SK-MEL-5 (cell line): ENCODE results near the gene PACSIN2. TPM values are rescaled to one million over a fixed set of nuclear protein-coding genes. Genes with fewer than 3 reads are reported as not detected.
"Not testable (repeated sequence)": the region's sequence is repeated elsewhere in the genome, so short reads cannot be mapped to it uniquely, and the experiment has no call there.

ENCODE experiments used
- DNase-seq: peaks from one replicate; pipeline ENCODE4 v3.0.0-alpha.2; 2016; ENCODE audit warnings: low read depth, low spot score
- in situ Hi-C: cut with HindIII; loops from 2 replicates; pipeline ENCODE4 v1.10.0; 2016; ENCODE audit warnings: low sequenced_read_pairs, high pct_unique_total_duplicates, low pct_unique_long_range_greater_than_20kb
- total RNA-seq: library from RNA; depleted of rRNA; stranded (reverse); fragments of >200 nt; shearing (Covaris generic); gene quantifications from 2 replicates; pipeline ENCODE4 v1.2.3, GENCODE V29; 2014

PACSIN2 gene
- total RNA-seq, 1 experiment from 2014 or later, result 210 TPM

DNA sequence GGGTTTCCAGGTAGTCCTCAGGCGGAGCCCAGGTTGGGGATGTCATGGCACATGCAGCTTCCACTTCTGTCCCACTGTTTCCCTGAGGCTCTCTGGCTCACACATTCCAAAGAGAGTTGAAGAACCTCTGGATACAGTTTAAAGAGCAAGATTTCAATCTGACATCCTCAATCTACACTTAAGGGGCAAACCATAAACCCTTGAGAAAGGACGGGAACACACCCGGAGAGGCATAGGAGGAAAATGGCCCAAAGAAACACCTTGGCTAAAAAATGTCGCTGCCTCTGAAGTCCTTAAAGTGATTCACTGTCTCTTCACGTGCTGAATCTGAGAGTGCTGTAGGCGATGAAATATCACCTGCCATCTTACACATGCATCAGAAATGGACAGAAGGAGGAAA lies 87.0 kb downstream of the PACSIN2 start:
- in situ Hi-C loops, result no loop called here
- DNase-seq, result no peak

DNA sequence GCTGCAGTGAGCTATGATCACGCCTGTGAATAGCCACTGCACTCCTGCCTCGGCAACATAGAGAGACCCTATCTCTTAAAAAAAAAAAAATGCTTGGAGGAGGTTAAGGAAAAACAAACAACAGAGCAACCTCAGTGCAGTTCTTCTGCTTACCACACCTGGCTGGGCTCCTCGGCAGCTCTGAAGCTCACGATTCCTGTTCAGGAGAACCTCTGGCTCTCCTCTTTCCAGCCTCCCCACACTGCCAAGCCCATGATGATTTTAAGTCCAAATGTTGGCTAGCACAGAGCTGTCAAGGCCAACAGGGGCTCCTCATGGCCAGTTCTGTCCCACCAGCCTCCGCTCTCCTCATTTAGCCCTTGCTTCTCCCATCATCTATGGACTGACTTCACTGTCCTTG lies 88.2 kb downstream of the PACSIN2 start:
- no peak for DNase-seq
- in situ Hi-C loops, result no loop called here

GRCh38 chr22:42926104-42926503 lies 88.8 kb downstream of the PACSIN2 start:
- in situ Hi-C loops, result no loop called here
- no peak for DNase-seq

- DNase-seq, result no peak
- in situ Hi-C loops, result no loop called here
Observed at GRCh38 chr22:42925598-42925997, 89.4 kb downstream of the PACSIN2 start.

DNA sequence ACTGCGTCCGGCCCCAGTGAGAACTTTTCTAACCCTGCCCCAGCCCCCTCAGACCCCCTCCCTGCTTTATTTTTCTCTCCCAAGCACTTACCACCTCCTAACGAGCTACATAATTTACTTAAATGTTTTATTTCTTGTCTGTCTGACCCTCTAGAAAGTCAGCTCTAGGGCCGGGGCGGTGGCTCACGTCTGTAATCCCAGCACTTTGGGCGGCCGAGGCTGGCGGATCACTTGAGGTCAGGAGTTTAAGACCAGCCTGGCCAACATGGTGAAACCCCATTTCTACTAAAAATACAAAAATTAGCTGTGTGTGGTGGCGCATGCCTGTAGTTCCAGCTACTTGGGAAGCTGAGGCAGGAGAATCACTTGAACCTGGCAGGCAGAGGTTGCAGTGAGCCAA lies 89.9 kb downstream of the PACSIN2 start:
- in situ Hi-C loops, DNase-seq: not testable (repeated sequence)

DNA sequence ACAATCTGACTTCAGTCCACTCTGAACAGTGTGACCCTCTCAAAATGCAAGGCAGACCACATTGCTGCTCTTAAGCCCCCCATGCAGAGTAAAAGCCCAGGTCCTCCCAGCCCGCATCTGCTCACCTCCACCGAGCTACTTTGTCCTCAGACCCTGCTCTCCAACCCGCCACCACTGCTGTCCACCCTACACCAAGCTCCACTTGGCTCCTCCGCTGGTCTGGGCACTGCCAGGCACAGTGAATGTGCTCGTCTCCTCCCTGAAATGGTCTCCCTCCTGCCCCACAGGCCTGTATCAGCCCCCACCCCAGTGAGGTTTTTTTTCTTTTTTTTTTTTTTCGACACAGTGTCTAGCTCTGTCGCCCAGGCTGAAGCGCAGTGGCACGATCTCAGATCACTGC lies 90.5 kb downstream of the PACSIN2 start:
- in situ Hi-C loops, result no loop called here
- no peak for DNase-seq

- in situ Hi-C loops, result no loop called here
- no peak for DNase-seq
Observed at GRCh38 chr22:42922374-42923191, 92.4 kb downstream of the PACSIN2 start.

DNA sequence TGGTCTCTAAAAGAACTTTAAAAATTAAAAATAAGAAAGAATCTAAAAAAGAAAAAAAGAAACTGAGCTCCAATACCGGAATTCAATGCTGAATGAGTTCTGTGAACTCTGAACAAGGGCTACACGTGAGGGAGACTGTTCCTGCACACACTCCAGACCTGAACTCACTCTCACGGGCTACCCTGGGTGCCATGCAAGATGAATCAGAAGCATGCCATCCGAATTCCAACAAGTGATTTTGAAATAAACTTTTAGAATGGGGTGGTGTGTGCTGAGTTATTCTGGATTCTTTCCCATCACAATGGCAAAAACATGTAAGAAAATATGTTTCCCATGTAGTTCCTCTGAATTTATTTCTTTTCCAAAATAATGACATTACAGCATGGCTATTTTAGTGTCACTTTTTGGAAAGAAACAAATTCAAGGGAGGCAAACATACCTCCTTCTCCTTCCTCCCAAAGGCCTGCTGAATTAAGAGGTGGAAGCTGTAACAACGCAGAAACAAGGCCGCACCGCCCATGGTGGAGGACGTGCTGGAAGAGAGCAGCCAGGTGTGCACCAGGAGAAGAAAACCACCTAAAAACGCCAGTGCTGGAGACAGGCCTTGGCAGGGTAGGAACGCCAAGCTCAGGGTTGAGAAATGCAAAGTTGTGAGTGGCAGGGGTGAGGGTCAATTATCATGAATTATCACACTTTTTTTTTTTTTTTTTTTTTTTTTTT lies 94.7 kb downstream of the PACSIN2 start:
- DNase-seq, result no peak
- in situ Hi-C loops, result no loop called here

GRCh38 chr22:42919199-42919598 lies 95.8 kb downstream of the PACSIN2 start:
- in situ Hi-C loops, result no loop called here
- DNase-seq, result no peak

GRCh38 chr22:42918500-42918899 lies 96.4 kb downstream of the PACSIN2 start:
- in situ Hi-C loops, result no loop called here

GRCh38 chr22:42917358-42917757 lies 97.6 kb downstream of the PACSIN2 start:
- in situ Hi-C loops, DNase-seq: not testable (repeated sequence)

More at GRCh38 chr22:42918500-42918899, 96.4 kb downstream of the PACSIN2 start:
- DNase-seq, result no peak

DNA sequence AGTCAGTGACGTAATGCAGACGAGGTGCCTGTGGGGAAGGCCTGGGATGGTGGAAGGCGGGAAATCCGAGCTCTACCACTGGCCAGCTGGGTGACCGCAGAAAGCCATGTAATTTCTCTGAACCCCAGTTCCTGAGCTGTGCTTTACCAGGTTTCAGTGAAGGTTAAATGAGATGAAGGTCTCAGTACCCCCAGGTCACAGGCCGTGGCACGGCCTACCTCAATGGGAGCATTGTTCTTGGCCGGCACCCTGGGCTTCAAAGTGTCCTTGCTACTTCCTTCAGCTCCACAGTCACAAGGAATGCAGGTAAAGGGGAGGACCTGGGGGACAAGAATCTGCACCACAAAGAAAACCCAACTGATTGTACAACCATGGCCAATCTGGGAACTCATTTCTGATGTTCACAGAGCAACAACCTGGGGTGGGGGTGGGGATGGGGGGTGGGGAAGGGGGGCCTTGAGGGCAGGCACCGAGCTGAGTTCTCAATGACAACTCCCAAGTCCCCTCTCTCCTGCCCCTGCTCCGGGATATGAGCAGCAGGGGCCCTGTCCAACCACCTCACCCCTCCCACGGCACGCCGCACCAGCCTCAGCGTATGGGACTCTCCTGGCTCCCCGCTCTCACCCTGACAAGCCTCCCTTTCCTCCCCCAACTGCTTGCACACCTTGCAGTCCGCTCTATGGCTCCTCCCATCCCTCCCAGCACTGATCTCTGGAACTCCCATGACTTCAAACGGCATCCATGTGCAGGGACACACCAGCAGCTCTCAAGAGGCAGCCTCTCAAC lies 98.8 kb downstream of the PACSIN2 start:
- no peak for DNase-seq
- in situ Hi-C loops, result no loop called here

- in situ Hi-C loops, result no loop called here
- no peak for DNase-seq
Observed at GRCh38 chr22:42914511-42915076, 100.4 kb downstream of the PACSIN2 start.

DNA sequence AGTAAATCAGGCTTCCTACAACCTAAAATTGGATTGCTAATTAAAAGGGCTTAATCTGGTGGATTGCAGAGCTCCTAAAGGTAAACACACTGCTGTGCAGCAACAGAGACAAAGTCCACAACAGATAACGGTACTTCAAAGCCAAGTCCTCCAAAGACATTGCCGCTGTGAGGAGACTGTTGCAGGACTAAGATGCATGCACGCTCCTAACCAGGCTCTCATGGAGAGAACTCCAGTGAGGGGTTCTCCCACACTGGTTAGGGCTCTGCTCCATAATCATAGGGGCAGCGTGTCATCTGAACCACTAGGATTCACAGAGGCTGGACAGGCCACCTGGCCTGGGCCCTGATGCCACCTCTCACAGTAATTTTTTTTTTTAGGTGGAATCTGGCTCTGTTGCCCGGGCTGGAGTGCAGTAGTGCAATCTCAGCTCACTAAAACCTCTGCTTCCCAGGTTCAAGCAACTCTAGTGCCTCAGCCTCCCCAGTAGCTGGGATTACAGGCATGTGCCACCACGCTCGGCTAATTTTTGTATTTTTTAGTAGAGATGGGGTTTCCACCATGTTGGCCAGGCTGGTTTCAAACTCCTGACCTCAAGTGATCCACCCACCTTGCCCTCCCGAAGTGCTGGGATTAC lies 101.0 kb downstream of the PACSIN2 start:
- in situ Hi-C loops, result no loop called here

GRCh38 chr22:42912059-42912458 lies 102.9 kb downstream of the PACSIN2 start:
- DNase-seq, result no peak
- in situ Hi-C loops, result no loop called here

More for the DNA sequence above, 101.0 kb downstream of the PACSIN2 start:
- DNase-seq, result no peak

DNA sequence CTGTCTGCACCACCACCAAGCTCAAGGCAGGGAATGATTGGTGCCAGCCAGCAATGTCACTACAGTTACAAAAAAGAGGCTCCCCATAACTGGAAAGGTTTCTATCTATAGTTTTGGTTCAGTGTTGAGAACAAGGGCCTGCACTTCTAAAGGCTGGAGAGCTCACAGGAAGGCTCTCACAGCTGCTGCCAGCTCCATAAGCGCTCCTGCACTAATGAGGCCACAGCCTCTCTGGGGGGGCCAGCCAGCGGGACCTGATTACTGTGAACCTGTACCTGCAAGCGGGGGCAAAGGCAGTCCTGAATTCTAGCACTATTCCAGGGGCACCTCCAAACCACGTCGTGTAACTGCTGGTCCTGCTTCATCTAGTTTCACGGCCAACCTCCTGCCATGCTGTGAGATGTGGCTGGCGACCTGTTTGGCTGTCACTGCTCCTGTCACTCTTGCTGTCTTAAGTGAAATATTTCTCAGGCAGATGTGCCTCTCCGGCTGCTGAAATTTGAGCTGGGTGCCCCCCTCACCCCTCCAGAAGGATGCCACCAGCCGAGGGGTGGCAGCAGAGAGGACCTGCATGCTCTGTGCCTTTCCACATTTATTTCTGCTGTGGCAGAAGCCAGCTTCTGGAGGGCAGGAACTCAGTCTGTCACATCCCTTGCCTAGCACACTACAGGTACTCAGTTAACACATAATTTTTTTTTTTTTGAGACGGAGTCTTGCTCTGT lies 104.6 kb downstream of the PACSIN2 start:
- DNase-seq, result no peak
- in situ Hi-C loops, result no loop called here
